GM12878 (cell line): ENCODE data around the gene TYR. TPM values are rescaled to one million over a fixed set of nuclear protein-coding genes. Genes with fewer than 3 reads are reported as not detected.

ENCODE experiments used
- ATAC-seq: fragments of 200-7000 bp; cut with Tn5 transposase; 3 replicates; pipeline ENCODE4 v1.9.1; 2020; ENCODE audit warnings: mild to moderate bottlenecking, moderate library complexity
- BruUV-seq: library from RNA; stranded (reverse); fragments of 400-500 nt; replicated peaks from 2 replicates; lab custom pipeline; 2021; lab: Mats Ljungman, UMichigan
- CTCF ChIA-PET: fragments of 300-600 bp; sonication (Branson Sonifier 250); formaldehyde crosslinking; extraction: SDS; loops from one replicate; lab custom pipeline; 2021; ENCODE audit warnings: inconsistent platforms; lab: Yijun Ruan, JAX
- POLR2A ChIA-PET: fragments of 350-600 bp; formaldehyde crosslinking; extraction: SDS; loops from one replicate; lab custom pipeline; 2021; ENCODE audit warnings: inconsistent platforms; lab: Charles Lee
- RAD21 ChIA-PET: fragments of 300-600 bp; sonication (Branson Sonifier 250); formaldehyde crosslinking; loops from one replicate; lab custom pipeline; 2023; ENCODE audit warnings: antibody characterized with exemption; ENCODE audit not compliant: unreplicated experiment; lab: Charles Lee
- SMC1A ChIA-PET: fragments of 300-600 bp; sonication (Branson Sonifier 250); formaldehyde crosslinking; loops from one replicate; lab custom pipeline; 2023; ENCODE audit not compliant: unreplicated experiment, uncharacterized antibody; lab: Charles Lee
- DNase-seq: peaks from one replicate; pipeline ENCODE4 v3.0.0-alpha.2; 2011; ENCODE audit warnings: low read depth, low spot score
- FAIRE-seq: peaks from 3 replicates; lab custom pipeline; 2011; peaks lifted over from hg19 to GRCh38; lab: Jason Lieb, UNC
- H2AFZ ChIP-seq: 2 replicates; pipeline ENCODE4 v1.6.0; 2011; ENCODE audit warnings: low read depth, low read length, control low read depth; ENCODE audit not compliant: control insufficient read depth
- H3K27ac ChIP-seq: 2 replicates; pipeline ENCODE4 v1.5.1; 2011; ENCODE audit warnings: control low read depth; ENCODE audit not compliant: control insufficient read depth, insufficient read depth
- H3K27me3 ChIP-seq, 2 experiments: replicated peaks in 1 of 2; 2 replicates each; pipeline versions ENCODE4 v1.6.0 to v1.6.1; 2011; ENCODE audit warnings: low read length in 1 of 2; ENCODE audit not compliant: control insufficient read depth in 2 of 2, insufficient read depth in 2 of 2
- H3K36me3 ChIP-seq, 2 experiments: 2 replicates each; pipeline ENCODE4 v1.5.1; 2011; ENCODE audit warnings: low read length in 1 of 2; ENCODE audit not compliant: control insufficient read depth in 2 of 2, insufficient read depth in 2 of 2
- H3K4me1 ChIP-seq: 2 replicates; pipeline ENCODE4 v1.6.1; 2011; ENCODE audit warnings: mild to moderate bottlenecking, low read length, moderate library complexity, mixed read lengths; ENCODE audit not compliant: control insufficient read depth, insufficient read depth
- H3K4me2 ChIP-seq: 2 replicates; pipeline ENCODE4 v1.6.0; 2011; ENCODE audit warnings: control low read depth; ENCODE audit not compliant: control insufficient read depth, insufficient read depth
- H3K4me3 ChIP-seq: fragments of 200-600 bp; sonication (generic); 2 replicates; pipeline ENCODE4 v1.5.1; 2016
- H3K79me2 ChIP-seq: 2 replicates; pipeline ENCODE4 v1.6.0; 2011; ENCODE audit warnings: low read length; ENCODE audit not compliant: control insufficient read depth, insufficient read depth
- H3K9ac ChIP-seq: 2 replicates; pipeline ENCODE4 v1.8.0; 2011; ENCODE audit warnings: low read length, control low read depth, mixed read lengths; ENCODE audit not compliant: control insufficient read depth, insufficient read depth
- H3K9me3 ChIP-seq: replicated peaks from 3 replicates; pipeline ENCODE4 v1.5.1; 2011; ENCODE audit warnings: mild to moderate bottlenecking, low read length; ENCODE audit not compliant: control insufficient read depth, insufficient read depth
- H4K20me1 ChIP-seq: 2 replicates; pipeline ENCODE4 v1.6.0; 2011; ENCODE audit not compliant: control insufficient read depth, insufficient read depth
- CREB1 ChIP-seq: IDR thresholded peaks from 2 replicates; pipeline ENCODE4 v1.6.1; 2012; ENCODE audit warnings: low read depth, mild to moderate bottlenecking, inconsistent platforms
- FOS ChIP-seq: IDR thresholded peaks from 3 replicates; pipeline ENCODE4 v1.6.1; 2011; ENCODE audit warnings: borderline replicate concordance; ENCODE audit not compliant: insufficient read length; ENCODE audit errors: extremely low read depth
- GATAD2B ChIP-seq: fragments of 450-650 bp; conservative IDR thresholded peaks from 2 replicates; pipeline ENCODE4 v1.6.1; 2017; ENCODE audit warnings: low read depth, mild to moderate bottlenecking, moderate library complexity
- JUNB ChIP-seq: IDR thresholded peaks from 2 replicates; pipeline ENCODE4 v1.6.1; 2016; ENCODE audit warnings: antibody characterized with exemption, mild to moderate bottlenecking
- RAD21 ChIP-seq: IDR thresholded peaks from 2 replicates; pipeline ENCODE4 v1.6.1; 2011; ENCODE audit warnings: mild to moderate bottlenecking, low read depth, low read length, moderate library complexity; ENCODE audit not compliant: insufficient read depth
- SIX5 ChIP-seq: IDR thresholded peaks from 2 replicates; pipeline ENCODE4 v1.6.1; 2011; ENCODE audit warnings: mild to moderate bottlenecking, low read depth, low read length, moderate library complexity; ENCODE audit not compliant: severe bottlenecking
- TCF12 ChIP-seq: IDR thresholded peaks from 2 replicates; pipeline ENCODE4 v1.6.1; 2011; ENCODE audit warnings: low read depth, mild to moderate bottlenecking, low read length
- TCF7 ChIP-seq: IDR thresholded peaks from 2 replicates; pipeline ENCODE4 v1.6.1; 2014; ENCODE audit warnings: antibody characterized with exemption, borderline replicate concordance
- ZNF217 ChIP-seq: fragments of 450-650 bp; IDR thresholded peaks from 2 replicates; pipeline ENCODE4 v1.6.1; 2017; ENCODE audit warnings: antibody characterized with exemption, mild to moderate bottlenecking
- ZNF274 ChIP-seq: IDR thresholded peaks from one replicate; pipeline ENCODE4 v1.8.0; 2011; ENCODE audit not compliant: insufficient read length, insufficient read depth
- in situ Hi-C: fragments of 300-500 bp; cut with MboI; formaldehyde crosslinking; loops from 9 replicates; pipeline ENCODE4 v1.14.3; 2018; ENCODE audit warnings: mixed read lengths
- intact Hi-C: fragments of 100-400 bp; cut with micrococcal nuclease; formaldehyde crosslinking; loops from one replicate; pipeline ENCODE4 v1.14.2; 2022; ENCODE audit not compliant: unreplicated experiment
- polyA plus RNA-seq, 11 experiments: library from polyadenylated mRNA; depleted of rRNA in 4 of 11; unstranded in 6 of 11; stranded (reverse) in 5 of 11; fragments of >200 nt; fragmentation: Nextera tagmentation in 4 of 11; fragmentation: Illumina TruSeq in 1 of 11; extraction: Ambion mirVana in 4 of 11; extraction: Trizol in 1 of 11; gene quantifications; 1 replicate in 1 of 11; 2 replicates in 10 of 11; pipeline versions ENCODE4 v1.2.1 to v1.2.3, GENCODE V29; 2011 to 2016; ENCODE audit warnings: inconsistent platforms in 2 of 11, missing spikeins in 2 of 11, low read depth in 1 of 11
- total RNA-seq, 4 experiments: library from RNA; depleted of rRNA in 3 of 4; stranded (reverse); fragments of >200 nt in 3 of 4; fragmentation: Illumina TruSeq in 1 of 4; extraction: Trizol in 1 of 4; gene quantifications; 2 replicates each; pipeline versions ENCODE4 v1.2.1 to v1.2.3, GENCODE V29; 2013 to 2021
- TF ChIP-seq, protein P1 (sequence below): fragments of 450-650 bp; IDR thresholded peaks from 2 replicates; pipeline ENCODE4 v1.6.1; 2017; ENCODE audit warnings: mild to moderate bottlenecking, low read depth, inconsistent platforms; ENCODE audit not compliant: poor library complexity, severe bottlenecking
- TF ChIP-seq, protein P2 (sequence below): fragments of 450-650 bp; conservative IDR thresholded peaks from 2 replicates; pipeline ENCODE4 v1.6.1; 2017; ENCODE audit warnings: mild to moderate bottlenecking, moderate library complexity

TYR gene
- total and polyA plus RNA-seq, 10 of the 15 experiments (the other 5 are each of a cell fraction or from before 2014, with no cell fraction given) = not detected

DNA sequence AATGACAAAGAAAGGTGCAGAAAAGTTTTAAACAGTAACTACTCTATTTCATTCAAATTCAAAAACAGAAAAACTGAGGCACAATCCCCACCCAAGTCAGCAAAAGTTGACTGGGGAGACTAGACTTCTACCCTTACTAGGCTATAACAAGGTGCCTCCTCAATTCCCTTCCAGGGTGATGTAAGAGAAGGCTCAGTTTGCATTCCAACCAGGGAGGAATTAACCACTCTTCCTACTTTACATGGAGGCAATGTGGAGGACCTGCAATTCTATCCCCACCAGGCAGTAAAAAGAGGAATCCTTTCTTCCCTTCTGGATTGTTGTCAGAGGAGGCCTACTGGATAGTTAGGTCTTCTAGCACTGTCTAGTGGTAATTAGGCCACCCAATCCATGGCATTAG lies 26.1 kb downstream of the TYR start:
- Histone ChIP-seq H3K27ac (no peak overlapping the region), H2AFZ (no peak overlapping the region), H3K4me2 (no peak overlapping the region), H3K4me1 (no peaks in the 10 kb centered on the region), H3K9me3 (no peaks in the 10 kb centered on the region), H3K27me3 (no peaks in the 10 kb centered on the region), H3K36me3 (no peaks in the 10 kb centered on the region), H3K9ac (no peak overlapping the region), H4K20me1 (no peaks in the 10 kb centered on the region), H3K4me3 (no peak overlapping the region), H3K79me2 (no peaks in the 10 kb centered on the region)
- ATAC-seq (no peak), DNase-seq (no peak), FAIRE-seq (no peak)
- in situ Hi-C loops (no loop called here), intact Hi-C loops (no loop called here)
- RAD21 ChIA-PET = no interaction called here
- TF ChIP-seq CREB1 = no peak
- TF ChIP-seq FOS = no peak
- TF ChIP-seq, protein P1, sequence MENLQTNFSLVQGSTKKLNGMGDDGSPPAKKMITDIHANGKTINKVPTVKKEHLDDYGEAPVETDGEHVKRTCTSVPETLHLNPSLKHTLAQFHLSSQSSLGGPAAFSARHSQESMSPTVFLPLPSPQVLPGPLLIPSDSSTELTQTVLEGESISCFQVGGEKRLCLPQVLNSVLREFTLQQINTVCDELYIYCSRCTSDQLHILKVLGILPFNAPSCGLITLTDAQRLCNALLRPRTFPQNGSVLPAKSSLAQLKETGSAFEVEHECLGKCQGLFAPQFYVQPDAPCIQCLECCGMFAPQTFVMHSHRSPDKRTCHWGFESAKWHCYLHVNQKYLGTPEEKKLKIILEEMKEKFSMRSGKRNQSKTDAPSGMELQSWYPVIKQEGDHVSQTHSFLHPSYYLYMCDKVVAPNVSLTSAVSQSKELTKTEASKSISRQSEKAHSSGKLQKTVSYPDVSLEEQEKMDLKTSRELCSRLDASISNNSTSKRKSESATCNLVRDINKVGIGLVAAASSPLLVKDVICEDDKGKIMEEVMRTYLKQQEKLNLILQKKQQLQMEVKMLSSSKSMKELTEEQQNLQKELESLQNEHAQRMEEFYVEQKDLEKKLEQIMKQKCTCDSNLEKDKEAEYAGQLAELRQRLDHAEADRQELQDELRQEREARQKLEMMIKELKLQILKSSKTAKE = no peak
- no peak for TF ChIP-seq RAD21
- TF ChIP-seq, protein P2, sequence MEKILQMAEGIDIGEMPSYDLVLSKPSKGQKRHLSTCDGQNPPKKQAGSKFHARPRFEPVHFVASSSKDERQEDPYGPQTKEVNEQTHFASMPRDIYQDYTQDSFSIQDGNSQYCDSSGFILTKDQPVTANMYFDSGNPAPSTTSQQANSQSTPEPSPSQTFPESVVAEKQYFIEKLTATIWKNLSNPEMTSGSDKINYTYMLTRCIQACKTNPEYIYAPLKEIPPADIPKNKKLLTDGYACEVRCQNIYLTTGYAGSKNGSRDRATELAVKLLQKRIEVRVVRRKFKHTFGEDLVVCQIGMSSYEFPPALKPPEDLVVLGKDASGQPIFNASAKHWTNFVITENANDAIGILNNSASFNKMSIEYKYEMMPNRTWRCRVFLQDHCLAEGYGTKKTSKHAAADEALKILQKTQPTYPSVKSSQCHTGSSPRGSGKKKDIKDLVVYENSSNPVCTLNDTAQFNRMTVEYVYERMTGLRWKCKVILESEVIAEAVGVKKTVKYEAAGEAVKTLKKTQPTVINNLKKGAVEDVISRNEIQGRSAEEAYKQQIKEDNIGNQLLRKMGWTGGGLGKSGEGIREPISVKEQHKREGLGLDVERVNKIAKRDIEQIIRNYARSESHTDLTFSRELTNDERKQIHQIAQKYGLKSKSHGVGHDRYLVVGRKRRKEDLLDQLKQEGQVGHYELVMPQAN = no peak
- no peak for TF ChIP-seq TCF7
- TF ChIP-seq JUNB = no peak
- TF ChIP-seq GATAD2B = no peak
- no peak for TF ChIP-seq TCF12
- no peak for TF ChIP-seq SIX5
- no peak for TF ChIP-seq ZNF274
- no peak for TF ChIP-seq ZNF217
- POLR2A ChIA-PET = no interaction called here
- CTCF ChIA-PET = no interaction called here
- BruUV-seq = no TSS peak
- SMC1A ChIA-PET = no interaction called here
